Natural killer cell (primary cell): ENCODE results near the gene IFT172. TPM values are rescaled to one million over a fixed set of nuclear protein-coding genes. Genes with fewer than 3 reads are reported as not detected.

Experiments used
- ATAC-seq, 3 donors: fragments of 150-1000 bp in 2 of 3; fragments of 200-7000 bp in 1 of 3; cut with Tn5 transposase; 1 replicate in 1 of 3; 2 replicates in 2 of 3; pipeline ENCODE4 v1.10.0; 2021; ENCODE audit warnings: mild to moderate bottlenecking in 2 of 3, moderate library complexity in 2 of 3
- DNase-seq, 2 donors: peaks; one replicate each; pipeline versions ENCODE4 v3.0.0 to v3.0.0-alpha.2; 2013 to 2021; ENCODE audit warnings: mixed read lengths in 1 of 2
- H3K27ac ChIP-seq: one replicate; pipeline ENCODE4 v1.5.1; 2013; ENCODE audit warnings: mild to moderate bottlenecking, low read length
- H3K27me3 ChIP-seq: one replicate; pipeline ENCODE4 v1.6.1; 2013; ENCODE audit warnings: low read length; ENCODE audit not compliant: control insufficient read depth, insufficient read depth
- H3K36me3 ChIP-seq: one replicate; pipeline ENCODE4 v1.6.1; 2013; ENCODE audit warnings: low read length; ENCODE audit not compliant: control insufficient read depth, insufficient read depth
- H3K4me1 ChIP-seq: one replicate; pipeline ENCODE4 v1.6.1; 2013; ENCODE audit warnings: low read length; ENCODE audit not compliant: control insufficient read depth, insufficient read depth
- H3K4me3 ChIP-seq: one replicate; pipeline ENCODE4 v1.5.1; 2013; ENCODE audit warnings: low read length
- H3K9me3 ChIP-seq: one replicate; pipeline ENCODE4 v1.6.1; 2013; ENCODE audit warnings: low read length; ENCODE audit not compliant: control insufficient read depth, insufficient read depth
- H3K27ac Mint-ChIP-seq, 2 donors: one replicate each; pipeline ENCODE4 v1.8.0; 2022; ENCODE audit warnings: mild to moderate bottlenecking in 2 of 2, mixed read lengths in 2 of 2, moderate library complexity in 1 of 2
- H3K27me3 Mint-ChIP-seq, 2 donors: one replicate each; pipeline ENCODE4 v1.8.0; 2022; ENCODE audit warnings: low read depth in 2 of 2, mixed read lengths in 2 of 2
- H3K36me3 Mint-ChIP-seq: one replicate; pipeline ENCODE4 v1.8.0; 2022; ENCODE audit warnings: mixed read lengths
- H3K4me1 Mint-ChIP-seq, 2 donors: one replicate each; pipeline ENCODE4 v1.8.0; 2022; ENCODE audit warnings: mixed read lengths in 2 of 2
- H3K4me3 Mint-ChIP-seq: one replicate; pipeline ENCODE4 v1.8.0; 2022; ENCODE audit warnings: mild to moderate bottlenecking, moderate library complexity, mixed read lengths
- H3K9me3 Mint-ChIP-seq, 2 donors: one replicate each; pipeline ENCODE4 v1.8.0; 2022; ENCODE audit warnings: mixed read lengths in 2 of 2
- CTCF ChIP-seq: fragments of 200-600 bp; IDR thresholded peaks from one replicate; pipeline ENCODE4 v1.8.0; 2022; ENCODE audit warnings: antibody characterized with exemption
- WGBS: methylation state at CpG from one replicate; pipeline ENCODE4 v1.1.7; 2013; ENCODE audit warnings: missing lambda C conversion rate; ENCODE audit not compliant: insufficient coverage; 5-methylcytosine and 5-hydroxymethylcytosine counted together
- intact Hi-C: fragments of 100-400 bp; cut with micrococcal nuclease; formaldehyde crosslinking; loops from one replicate; pipeline ENCODE4 v1.14.2; 2022
- total RNA-seq, 4 donors: library from RNA; stranded (reverse); fragments of 120-200 nt in 1 of 4; gene quantifications; one replicate each; pipeline versions ENCODE4 v1.2.3 to v1.2.4, GENCODE V29; 2013 to 2022

Gene IFT172
- total RNA-seq, 3 donors from 2014 or later (not counting 1 experiment from before 2014, with no cell fraction given): 24.8 to 35.7 (median 30.7) TPM

DNA sequence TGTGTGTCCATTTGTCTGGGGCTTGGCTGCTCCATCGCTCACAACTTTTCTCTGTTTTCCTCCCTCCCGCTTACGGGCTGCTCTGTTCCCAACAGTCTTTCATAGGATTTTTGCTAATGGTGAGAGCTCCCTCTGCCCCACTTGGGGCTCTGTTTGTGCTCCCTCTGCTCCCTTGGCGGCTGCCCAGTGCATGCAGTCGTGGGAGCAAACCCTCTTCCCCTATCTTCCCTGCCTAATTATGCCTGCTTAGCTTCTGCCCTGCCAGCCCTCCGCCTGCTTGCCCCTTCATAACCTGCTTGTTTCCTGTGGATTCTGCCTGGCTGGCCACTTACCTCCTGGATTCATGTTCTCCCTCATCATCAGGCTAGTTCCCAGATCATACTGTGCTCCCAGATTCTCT is 53.9 kb downstream of the IFT172 start:
- no peaks in the 10 kb centered on the region for H3K27me3 Mint-ChIP-seq
- TF ChIP-seq CTCF: no peak
- no peak overlapping the region for H3K4me3 Mint-ChIP-seq
- H3K9me3 Mint-ChIP-seq: no peaks in the 10 kb centered on the region
- H3K36me3 Mint-ChIP-seq: peaks cover 42% of the 10 kb centered on the region
- WGBS: 95% methylated on average over 6 of the region's 6 CpGs
- no peak overlapping the region for H3K27ac ChIP-seq
- intact Hi-C loops: no loop called here
- H3K4me1 ChIP-seq: peaks cover 10% of the 10 kb centered on the region
- peaks cover 34 to 37% of the 10 kb centered on the region in 2 donors for H3K4me1 Mint-ChIP-seq
- DNase-seq (no peak), ATAC-seq (no peak)
- no peaks in the 10 kb centered on the region for H3K27me3 ChIP-seq
- H3K9me3 ChIP-seq: no peaks in the 10 kb centered on the region
- peaks cover 66% of the 10 kb centered on the region for H3K36me3 ChIP-seq
- H3K27ac Mint-ChIP-seq: peak overlapping the region; percentile 14 to 62
- no peak overlapping the region for H3K4me3 ChIP-seq

GRCh38 chr2:27431395-27431794 is 58.1 kb downstream of the IFT172 start:
- Mint-ChIP-seq H3K4me1 (peaks cover 61% of the 10 kb centered on the region in 2 donors), H3K4me3 (peak overlapping the region; percentile 66), H3K27ac (peak overlapping the region; percentile 94 to 97), H3K27me3 (no peaks in the 10 kb centered on the region), H3K9me3 (no peaks in the 10 kb centered on the region), H3K36me3 (peaks cover 31% of the 10 kb centered on the region)
- intact Hi-C loops: no loop called here
- Histone ChIP-seq H3K4me3 (no peak overlapping the region), H3K27ac (no peak overlapping the region), H3K4me1 (peaks cover 28% of the 10 kb centered on the region), H3K36me3 (peaks cover 35% of the 10 kb centered on the region), H3K9me3 (no peaks in the 10 kb centered on the region), H3K27me3 (no peaks in the 10 kb centered on the region)
- ATAC-seq (peak in 1 of 3 donors; percentile 36), DNase-seq (peak in 1 of 2 donors; percentile 60)
- TF ChIP-seq CTCF: no peak

DNA sequence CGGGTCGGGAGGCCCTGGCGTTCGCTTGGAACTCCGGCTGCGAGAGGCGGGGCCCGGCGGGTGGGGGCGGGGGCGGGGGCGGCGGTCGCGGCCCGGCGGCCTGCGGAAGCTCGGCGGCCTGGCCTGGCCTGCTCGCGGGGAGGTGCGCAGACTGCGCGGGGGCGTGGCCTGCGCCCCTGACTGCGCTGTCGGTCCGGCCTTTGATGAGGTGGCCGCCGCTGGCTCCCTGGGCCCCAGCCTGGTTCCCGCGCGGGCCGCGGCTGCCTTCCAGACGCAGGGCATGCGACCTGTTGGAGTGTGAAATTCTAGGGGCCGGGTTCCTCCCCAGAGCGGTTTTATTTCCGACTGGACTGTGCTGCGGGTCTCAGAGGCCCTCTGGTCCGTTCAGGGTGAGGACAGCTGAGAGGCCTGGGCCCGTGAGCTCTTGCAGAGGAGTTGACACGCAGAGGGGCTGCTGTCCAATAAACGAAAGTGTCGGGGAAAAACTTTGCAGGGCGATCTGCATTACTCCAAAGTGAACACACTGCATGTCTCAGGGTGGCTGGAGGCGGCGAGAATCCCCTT is 60.5 kb downstream of the IFT172 start:
- no peaks in the 10 kb centered on the region for H3K9me3 ChIP-seq
- peaks cover 12% of the 10 kb centered on the region for H3K36me3 ChIP-seq
- ATAC-seq: peak; percentile 64 to 89 (median 78)
- TF ChIP-seq CTCF: no peak
- WGBS: under 1% methylated on average over 51 of the region's 51 CpGs
- no peaks in the 10 kb centered on the region for H3K9me3 Mint-ChIP-seq
- no peaks in the 10 kb centered on the region for H3K27me3 ChIP-seq
- H3K4me1 ChIP-seq: peaks cover 28% of the 10 kb centered on the region
- peaks cover 11% of the 10 kb centered on the region for H3K36me3 Mint-ChIP-seq
- peak; percentile 77 to 83 for DNase-seq
- H3K4me3 Mint-ChIP-seq: peak overlapping the region; percentile 95
- peak overlapping the region; percentile 69 for H3K4me3 ChIP-seq
- H3K27ac Mint-ChIP-seq: peak overlapping the region; percentile 94 to 97
- H3K4me1 Mint-ChIP-seq: peaks cover 49% of the 10 kb centered on the region in 2 donors
- H3K27me3 Mint-ChIP-seq: no peaks in the 10 kb centered on the region
- intact Hi-C loops: loop anchor here (1.0 to 5.0 kb wide), 4 partner anchors 20 to 73 kb away; partner anchors contain the start of genes EIF2B4, GTF3C2, PPM1G and SNX17
- H3K27ac ChIP-seq: peak overlapping the region; percentile 78
